GM10266 (cell line): ENCODE results near the gene BACH2.
"Not testable (repeated sequence)": the region's sequence is repeated elsewhere in the genome, so short reads cannot be mapped to it uniquely, and the experiment has no call there.

ENCODE experiments used
- DNase-seq: peaks from one replicate; pipeline ENCODE4 v3.0.0; 2012; ENCODE audit errors: extremely low spot score
- CTCF ChIP-seq: IDR thresholded peaks from 2 replicates; pipeline ENCODE4 v1.5.1; 2012; ENCODE audit warnings: mild to moderate bottlenecking, low read depth; ENCODE audit not compliant: control insufficient read depth, insufficient read depth; ENCODE audit errors: missing control alignments

The BACH2 gene

GRCh38 chr6:89921197-89921596 is 375.4 kb downstream of the BACH2 start:
- TF ChIP-seq CTCF: no peak
- DNase-seq: no peak

GRCh38 chr6:89917801-89918366 is 378.8 kb downstream of the BACH2 start:
- no peak for DNase-seq
- no peak for TF ChIP-seq CTCF

GRCh38 chr6:89917216-89917615 is 379.4 kb downstream of the BACH2 start:
- TF ChIP-seq CTCF: no peak
- no peak for DNase-seq

- no peak for TF ChIP-seq CTCF
- no peak for DNase-seq
These were observed 380.3 kb downstream of the BACH2 start for GRCh38 chr6:89916136-89916920.

GRCh38 chr6:89910902-89911240 is 385.8 kb downstream of the BACH2 start:
- TF ChIP-seq CTCF: no peak
- no peak for DNase-seq

GRCh38 chr6:89910001-89910901 is 386.4 kb downstream of the BACH2 start:
- DNase-seq: not testable (repeated sequence)

- no peak for DNase-seq
- no peak for TF ChIP-seq CTCF
These were observed 401.3 kb downstream of the BACH2 start for GRCh38 chr6:89895276-89895874.
